Keratinocyte (primary cell): ENCODE results near the gene SATB2. TPM values are rescaled to one million over a fixed set of nuclear protein-coding genes. Genes with fewer than 3 reads are reported as not detected.

ENCODE experiments used
- DNase-seq: peaks from one replicate; pipeline ENCODE4 v3.0.0-alpha.2; 2011; ENCODE audit warnings: low read depth, missing footprints, low spot score
- FAIRE-seq: peaks from 2 replicates; lab custom pipeline; 2011; peaks lifted over from hg19 to GRCh38; lab: Jason Lieb, UNC
- H2AFZ ChIP-seq: 2 replicates; pipeline ENCODE4 v1.6.0; 2012; ENCODE audit warnings: low read length, control low read depth, inconsistent platforms; ENCODE audit not compliant: control insufficient read depth
- H3K27ac ChIP-seq: 2 replicates; pipeline ENCODE4 v1.5.1; 2011; ENCODE audit warnings: low read length; ENCODE audit not compliant: control insufficient read depth, insufficient read depth
- H3K27me3 ChIP-seq: 3 replicates; pipeline ENCODE4 v1.6.0; 2011; ENCODE audit warnings: low read length; ENCODE audit not compliant: control insufficient read depth, insufficient read depth; ENCODE audit errors: extremely low read depth
- H3K36me3 ChIP-seq, 2 experiments: 2 replicates in 1 of 2; 3 replicates in 1 of 2; pipeline ENCODE4 v1.5.1; 2011; ENCODE audit warnings: low read length in 2 of 2, mild to moderate bottlenecking in 1 of 2; ENCODE audit not compliant: control insufficient read depth in 2 of 2, insufficient read depth in 2 of 2; ENCODE audit errors: extremely low read depth in 1 of 2
- H3K4me1 ChIP-seq: 3 replicates; pipeline ENCODE4 v1.5.1; 2011; ENCODE audit warnings: low read length; ENCODE audit not compliant: control insufficient read depth, insufficient read depth; ENCODE audit errors: extremely low read depth
- H3K4me2 ChIP-seq: 3 replicates; pipeline ENCODE4 v1.6.0; 2011; ENCODE audit warnings: low read depth, low read length; ENCODE audit not compliant: control insufficient read depth, insufficient read depth; ENCODE audit errors: extremely low read depth
- H3K4me3 ChIP-seq, 3 experiments: fragments of 200-600 bp in 1 of 3; sonication (generic) in 1 of 3; 2 replicates in 2 of 3; 3 replicates in 1 of 3; pipeline ENCODE4 v1.5.1; 2011 to 2016; ENCODE audit warnings: low read length in 3 of 3, mild to moderate bottlenecking in 3 of 3, control low read depth in 2 of 3, inconsistent platforms in 1 of 3, low read depth in 1 of 3, mixed read lengths in 1 of 3, mixed run types in 1 of 3, moderate library complexity in 1 of 3; ENCODE audit not compliant: control insufficient read depth in 2 of 3, insufficient read depth in 2 of 3; ENCODE audit errors: extremely low read depth in 1 of 3
- H3K79me2 ChIP-seq: 2 replicates; pipeline ENCODE4 v1.6.0; 2012; ENCODE audit warnings: low read length; ENCODE audit not compliant: control insufficient read depth, insufficient read depth
- H3K9ac ChIP-seq: 3 replicates; pipeline ENCODE4 v1.6.0; 2011; ENCODE audit warnings: low read length; ENCODE audit not compliant: control insufficient read depth, insufficient read depth; ENCODE audit errors: extremely low read depth
- H3K9me1 ChIP-seq: 3 replicates; pipeline ENCODE4 v1.6.0; 2011; ENCODE audit warnings: low read length; ENCODE audit not compliant: control insufficient read depth, insufficient read depth; ENCODE audit errors: extremely low read depth
- H3K9me3 ChIP-seq: 2 replicates; pipeline ENCODE4 v1.5.1; 2012; ENCODE audit warnings: low read depth, low read length; ENCODE audit not compliant: control insufficient read depth
- H4K20me1 ChIP-seq: 3 replicates; pipeline ENCODE4 v1.6.0; 2011; ENCODE audit warnings: low read length; ENCODE audit not compliant: control insufficient read depth, insufficient read depth; ENCODE audit errors: extremely low read depth
- CTCF ChIP-seq, 3 experiments: IDR thresholded peaks in 1 of 3; conservative IDR thresholded peaks in 1 of 3; optimal IDR thresholded peaks in 1 of 3; 2 replicates in 2 of 3; 3 replicates in 1 of 3; pipeline versions ENCODE3 to v1.5.1; 2011; ENCODE audit warnings: low read length in 3 of 3, mild to moderate bottlenecking in 3 of 3, moderate library complexity in 2 of 3, control low read depth in 1 of 3, inconsistent platforms in 1 of 3; ENCODE audit not compliant: insufficient read depth in 2 of 3; ENCODE audit errors: extremely low read depth in 1 of 3
- EZH2 ChIP-seq: IDR thresholded peaks from one replicate; pipeline ENCODE4 v1.6.1; 2012; ENCODE audit warnings: inconsistent platforms, mild to moderate bottlenecking, low read length, moderate library complexity
- dilution Hi-C: fragments of 300-500 bp; cut with MboI; formaldehyde crosslinking; loops from one replicate; pipeline ENCODE4 v1.7.0; 2020; ENCODE audit warnings: low sequenced_read_pairs; ENCODE audit not compliant: extremely low pct_ligation_motif_present
- polyA plus RNA-seq, 5 experiments: library from polyadenylated mRNA; depleted of rRNA in 3 of 5; stranded (reverse) in 3 of 5; stranded (forward) in 1 of 5; unstranded in 1 of 5; fragments of >200 nt; gene quantifications; 1 replicate in 1 of 5; 2 replicates in 3 of 5; 3 replicates in 1 of 5; pipeline versions ENCODE4 v1.2.1 to v1.2.3, GENCODE V29; 2011 to 2012; ENCODE audit warnings: missing spikeins in 2 of 5, low read depth in 1 of 5, low replicate concordance in 1 of 5

The SATB2 gene
- polyA plus RNA-seq, 1 donor (not counting 4 experiments of a cell fraction or from before 2014, with no cell fraction given) = 1.4 TPM

- Histone ChIP-seq H3K4me2 (no peak overlapping the region), H4K20me1 (no peaks in the 10 kb centered on the region), H3K27ac (no peak overlapping the region), H3K27me3 (no peaks in the 10 kb centered on the region), H3K9me1 (no peaks in the 10 kb centered on the region), H3K79me2 (no peaks in the 10 kb centered on the region), H2AFZ (no peak overlapping the region), H3K9ac (no peak overlapping the region), H3K4me1 (no peaks in the 10 kb centered on the region), H3K36me3 (no peaks in the 10 kb centered on the region), H3K4me3 (no peak overlapping the region), H3K9me3 (no peaks in the 10 kb centered on the region)
- no peak for DNase-seq
- no peak for TF ChIP-seq EZH2
- TF ChIP-seq CTCF (optimal IDR thresholded peaks at IDR 0.05 in 1 of 3, IDR thresholded peaks at IDR 0.05 in 1 of 3, conservative IDR thresholded peaks at IDR 0.05 in 1 of 3; ENCODE audit: extremely low read depth in 1 of 3, insufficient read depth in 2 of 3, low read length in 3 of 3) = no peak
- FAIRE-seq = no peak
- dilution Hi-C loops = no loop called here
Measured at GRCh38 chr2:199342334-199342733, 115.4 kb downstream of the SATB2 start.

- FAIRE-seq = no peak
- Histone ChIP-seq H4K20me1 (no peaks in the 10 kb centered on the region), H3K4me2 (no peak overlapping the region), H3K36me3 (no peaks in the 10 kb centered on the region), H3K9ac (no peak overlapping the region), H3K9me1 (no peaks in the 10 kb centered on the region), H3K4me3 (no peak overlapping the region), H2AFZ (no peak overlapping the region), H3K79me2 (no peaks in the 10 kb centered on the region), H3K4me1 (no peaks in the 10 kb centered on the region), H3K9me3 (no peaks in the 10 kb centered on the region), H3K27ac (no peak overlapping the region), H3K27me3 (no peaks in the 10 kb centered on the region)
- dilution Hi-C loops = no loop called here
- no peak for TF ChIP-seq CTCF (optimal IDR thresholded peaks at IDR 0.05 in 1 of 3, IDR thresholded peaks at IDR 0.05 in 1 of 3, conservative IDR thresholded peaks at IDR 0.05 in 1 of 3; ENCODE audit: extremely low read depth in 1 of 3, insufficient read depth in 2 of 3, low read length in 3 of 3)
- no peak for TF ChIP-seq EZH2
- DNase-seq = no peak
Measured at GRCh38 chr2:199341123-199341522, 116.6 kb downstream of the SATB2 start.
